HG03139 (cell line): ENCODE results near the gene ITGA8.
"Not testable (repeated sequence)": the region's sequence is repeated elsewhere in the genome, so short reads cannot be mapped to it uniquely, and the experiment has no call there.

Experiments used
- ATAC-seq: cut with Tn5 transposase; IDR thresholded peaks from one replicate; pipeline ENCODE4 v1.9.1; 2021; ENCODE audit not compliant: unreplicated experiment

Gene ITGA8

GRCh38 chr10:15624401-15625196, 95.1 kb downstream of the ITGA8 start:
- ATAC-seq: no peak

GRCh38 chr10:15620836-15621515, 98.7 kb downstream of the ITGA8 start:
- ATAC-seq: no peak

DNA sequence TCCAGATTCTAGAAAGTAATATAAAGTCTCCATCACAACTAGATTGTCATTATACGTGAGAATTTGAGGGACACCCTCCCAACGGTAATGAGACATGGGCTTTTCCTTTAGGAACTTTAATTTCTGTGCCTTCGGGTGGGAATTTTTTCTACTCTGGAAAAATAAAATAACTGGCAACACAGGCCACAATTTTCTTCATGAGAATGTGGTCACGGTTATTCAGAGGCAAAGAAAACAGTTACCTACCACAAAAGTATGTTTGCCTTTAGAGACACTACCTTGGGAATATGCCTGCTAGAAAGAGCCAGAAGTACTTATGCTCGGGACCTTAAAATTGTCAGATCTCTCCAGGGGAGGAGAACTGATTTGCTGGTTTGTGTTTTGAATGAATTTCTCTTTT, 99.4 kb downstream of the ITGA8 start:
- ATAC-seq: no peak

GRCh38 chr10:15609246-15609645, 110.5 kb downstream of the ITGA8 start:
- no peak for ATAC-seq

- no peak for ATAC-seq
Observed at GRCh38 chr10:15606377-15606776, 113.3 kb downstream of the ITGA8 start.

DNA sequence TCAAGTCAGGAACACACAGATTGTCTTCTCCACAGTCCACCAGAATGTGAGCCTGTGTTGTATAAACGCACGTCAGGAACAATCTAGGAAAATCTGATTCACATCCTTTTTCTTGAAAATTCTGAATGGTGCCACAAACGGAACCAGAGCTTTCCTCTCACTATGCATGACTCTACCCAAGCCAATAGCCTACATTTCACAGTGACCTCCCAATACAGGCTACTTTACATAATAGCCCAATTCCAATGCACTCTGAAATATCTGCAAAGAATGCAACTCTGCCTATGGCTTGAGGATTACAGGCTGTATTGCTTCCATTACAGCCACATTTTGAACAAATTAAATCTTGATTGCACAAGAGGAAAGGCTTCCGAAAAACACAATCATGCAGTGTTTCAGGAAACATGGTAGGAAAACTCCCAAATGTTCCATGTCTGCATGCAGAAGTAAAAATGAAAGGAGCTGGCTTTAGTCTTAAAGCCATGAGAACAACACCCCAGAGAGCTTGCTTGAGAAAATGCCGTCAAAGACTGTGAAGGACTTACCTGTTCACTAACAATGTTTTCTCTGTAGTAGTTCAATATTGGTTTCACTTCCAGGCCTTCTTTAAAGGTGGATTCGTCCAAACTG, 113.9 kb downstream of the ITGA8 start:
- ATAC-seq: no peak

GRCh38 chr10:15603446-15604011, 116.2 kb downstream of the ITGA8 start:
- no peak for ATAC-seq

- no peak for ATAC-seq
Observed at GRCh38 chr10:15601819-15602218, 117.9 kb downstream of the ITGA8 start.

DNA sequence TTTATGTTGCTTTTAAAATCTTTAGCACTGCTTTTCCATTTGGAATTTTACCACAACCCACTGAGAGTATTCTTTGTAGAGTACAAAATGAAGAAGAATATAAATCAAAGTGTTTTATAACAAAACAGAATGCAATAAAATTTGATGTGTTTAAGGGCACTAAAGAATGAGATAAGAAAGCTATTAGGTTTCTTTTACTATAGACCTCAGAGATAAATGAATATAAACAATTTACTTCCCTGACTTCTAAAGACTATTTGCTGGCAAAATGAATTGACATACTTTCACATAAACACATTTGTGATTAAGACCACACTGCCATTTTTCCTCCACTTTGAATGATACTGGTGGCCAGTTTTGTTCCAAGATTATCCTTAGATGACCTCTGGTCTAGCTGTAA, 124.5 kb downstream of the ITGA8 start:
- no peak for ATAC-seq

DNA sequence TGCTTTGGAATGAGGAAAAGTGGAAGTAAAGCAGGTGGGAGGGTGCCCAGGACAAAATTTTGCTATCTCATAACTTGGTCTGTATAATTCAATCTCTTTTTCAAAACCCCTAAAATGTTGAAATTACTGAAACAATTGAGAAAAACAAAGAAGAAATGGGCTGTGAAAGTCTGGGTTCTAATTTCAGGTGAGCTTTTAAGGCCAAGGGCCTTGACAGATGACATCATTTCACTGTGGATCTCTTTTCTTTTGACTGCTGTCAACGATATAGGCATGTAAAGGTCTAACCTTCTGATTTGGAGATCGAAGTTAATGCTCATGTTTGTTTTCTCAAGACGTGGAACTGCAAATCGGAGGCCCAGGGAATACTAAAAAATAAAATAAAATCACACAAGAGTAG, 127.8 kb downstream of the ITGA8 start:
- no peak for ATAC-seq

DNA sequence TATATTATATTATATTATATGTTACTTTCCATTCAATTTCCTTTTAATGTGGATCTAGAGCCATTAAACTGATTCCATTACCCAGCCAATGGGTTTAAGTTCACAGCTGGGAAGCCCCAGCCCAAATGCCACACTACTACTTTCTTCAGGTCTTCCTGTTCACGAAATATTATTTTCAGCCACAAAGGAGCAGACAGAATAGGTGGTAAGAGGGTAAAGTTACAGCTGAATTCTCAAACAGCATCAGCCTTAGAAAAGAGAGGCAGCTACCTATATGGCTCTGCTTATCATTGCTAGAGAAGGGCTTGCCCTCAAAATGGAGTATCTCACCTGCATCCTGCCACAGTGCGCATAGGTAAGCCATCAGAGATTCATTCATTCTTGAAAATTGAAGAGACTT, 128.3 kb downstream of the ITGA8 start:
- no peak for ATAC-seq

GRCh38 chr10:15588635-15589508, 130.8 kb downstream of the ITGA8 start:
- no peak for ATAC-seq

DNA sequence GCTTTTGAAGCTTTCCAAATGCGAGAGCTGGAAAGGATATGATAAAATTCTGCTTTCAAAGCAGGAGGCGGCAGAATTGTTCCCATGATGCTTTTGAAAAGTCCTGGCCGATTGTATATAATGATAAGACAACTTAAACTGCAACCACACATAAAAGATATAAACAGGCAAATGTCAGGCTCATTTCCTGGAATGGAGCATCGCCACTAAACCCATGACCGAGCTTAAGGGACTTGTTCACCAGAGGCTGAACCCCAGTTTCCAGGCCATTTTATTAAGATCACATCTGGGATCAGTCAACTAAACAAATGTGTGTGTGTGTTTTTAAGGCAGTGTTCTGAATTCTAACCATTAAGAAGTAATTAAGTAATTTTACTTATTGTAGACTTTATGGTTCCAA, 131.6 kb downstream of the ITGA8 start:
- ATAC-seq: no peak

GRCh38 chr10:15587271-15587670, 132.5 kb downstream of the ITGA8 start:
- no peak for ATAC-seq

DNA sequence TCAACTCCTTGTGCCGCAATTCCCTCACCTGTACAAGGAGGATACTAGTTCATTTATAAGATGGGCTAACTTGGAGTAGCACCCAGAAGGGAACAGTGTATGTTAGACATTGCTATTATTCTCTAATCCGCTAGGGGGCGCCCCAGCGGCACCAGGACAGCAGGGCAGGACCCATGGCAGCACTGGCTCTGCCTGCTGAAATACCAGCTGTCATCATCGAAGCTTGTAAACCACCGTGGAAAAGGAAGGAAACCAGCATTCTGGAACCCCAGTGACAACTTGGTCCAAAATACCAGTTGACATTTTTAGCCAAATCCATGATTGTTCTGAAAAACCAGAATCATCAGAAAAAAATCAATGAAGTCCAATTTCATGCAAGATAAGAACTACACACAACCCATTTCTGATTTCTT, 134.4 kb downstream of the ITGA8 start:
- peak; percentile 77 for ATAC-seq

DNA sequence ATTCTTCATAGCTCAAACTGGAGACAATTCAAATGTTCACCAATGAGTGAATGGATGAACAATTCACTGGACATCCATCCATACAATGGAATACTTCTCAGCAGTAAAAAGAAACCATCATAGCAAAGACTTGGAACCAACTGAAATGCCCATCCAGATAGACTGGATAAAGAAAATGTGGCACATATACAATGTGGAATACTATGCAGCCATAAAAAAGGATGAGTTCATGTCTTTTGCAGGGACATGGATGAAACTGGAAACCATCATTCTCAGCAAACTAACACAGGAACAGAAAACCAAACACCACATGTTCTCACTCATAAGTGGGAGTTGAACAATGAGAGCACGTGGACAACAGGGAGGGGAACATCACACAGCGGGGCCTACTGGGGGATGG, 136.8 kb downstream of the ITGA8 start:
- ATAC-seq: not testable (repeated sequence)

GRCh38 chr10:15579605-15580004, 140.1 kb downstream of the ITGA8 start:
- ATAC-seq: no peak

DNA sequence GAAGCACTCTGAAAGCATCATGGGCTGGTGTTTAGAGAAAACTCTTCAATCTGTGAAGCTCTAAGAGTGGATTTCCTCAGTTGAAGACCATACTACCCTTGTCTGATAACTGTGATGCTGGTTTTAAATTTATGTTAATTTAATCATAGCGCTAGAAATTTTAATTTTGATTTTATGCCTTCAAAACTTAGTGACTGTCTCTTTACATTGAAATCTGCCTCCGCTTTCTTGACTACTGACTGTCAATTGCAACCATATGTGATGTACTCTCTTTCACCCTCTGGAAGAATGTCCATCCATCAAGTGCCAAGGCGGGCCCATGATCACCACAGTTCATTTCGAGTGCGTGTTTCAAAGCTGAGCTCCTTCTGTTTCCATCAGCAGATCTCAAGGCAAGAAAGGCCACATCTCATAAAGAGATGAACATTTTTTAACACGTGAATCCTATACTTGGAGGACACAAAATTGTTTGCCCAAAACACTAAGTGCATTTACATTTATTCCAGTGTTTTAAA, 147.1 kb downstream of the ITGA8 start:
- ATAC-seq: no peak

- no peak for ATAC-seq
Observed at GRCh38 chr10:15571575-15571974, 148.1 kb downstream of the ITGA8 start.

- ATAC-seq: no peak
Observed at GRCh38 chr10:15570738-15571339, 148.9 kb downstream of the ITGA8 start.
